DOHH2 (cell line): ENCODE measurements around the gene HSD17B7.

Experiments
- EZH2phosphoT487 ChIP-seq: fragments of 200-600 bp; sonication (generic); IDR thresholded peaks from 2 replicates; pipeline ENCODE4 v1.6.1; 2017; ENCODE audit warnings: borderline replicate concordance, mild to moderate bottlenecking, antibody characterized with exemption, low read length, moderate library complexity, mixed read lengths
- TF ChIP-seq, protein P1 (sequence below): fragments of 200-600 bp; sonication (generic); IDR thresholded peaks from one replicate; pipeline ENCODE4 v1.5.1; 2014; ENCODE audit warnings: antibody characterized with exemption, mild to moderate bottlenecking, low read depth, low read length; ENCODE audit not compliant: poor library complexity, severe bottlenecking

GRCh38 chr1:162829268-162829667 is 38.8 kb downstream of the HSD17B7 start:
- TF ChIP-seq, protein P1, sequence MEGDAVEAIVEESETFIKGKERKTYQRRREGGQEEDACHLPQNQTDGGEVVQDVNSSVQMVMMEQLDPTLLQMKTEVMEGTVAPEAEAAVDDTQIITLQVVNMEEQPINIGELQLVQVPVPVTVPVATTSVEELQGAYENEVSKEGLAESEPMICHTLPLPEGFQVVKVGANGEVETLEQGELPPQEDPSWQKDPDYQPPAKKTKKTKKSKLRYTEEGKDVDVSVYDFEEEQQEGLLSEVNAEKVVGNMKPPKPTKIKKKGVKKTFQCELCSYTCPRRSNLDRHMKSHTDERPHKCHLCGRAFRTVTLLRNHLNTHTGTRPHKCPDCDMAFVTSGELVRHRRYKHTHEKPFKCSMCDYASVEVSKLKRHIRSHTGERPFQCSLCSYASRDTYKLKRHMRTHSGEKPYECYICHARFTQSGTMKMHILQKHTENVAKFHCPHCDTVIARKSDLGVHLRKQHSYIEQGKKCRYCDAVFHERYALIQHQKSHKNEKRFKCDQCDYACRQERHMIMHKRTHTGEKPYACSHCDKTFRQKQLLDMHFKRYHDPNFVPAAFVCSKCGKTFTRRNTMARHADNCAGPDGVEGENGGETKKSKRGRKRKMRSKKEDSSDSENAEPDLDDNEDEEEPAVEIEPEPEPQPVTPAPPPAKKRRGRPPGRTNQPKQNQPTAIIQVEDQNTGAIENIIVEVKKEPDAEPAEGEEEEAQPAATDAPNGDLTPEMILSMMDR: no peak
- no peak for TF ChIP-seq EZH2phosphoT487
